Upper lobe of left lung (tissue), 6 donors: ENCODE measurements around the gene GFRA1. TPM values are rescaled to one million over a fixed set of nuclear protein-coding genes. Genes with fewer than 3 reads are reported as not detected.

ENCODE experiments used
- ATAC-seq, 2 donors: fragments of 200-7000 bp; cut with Tn5 transposase; one replicate each; pipeline ENCODE4 v1.9.1; 2022; ENCODE audit warnings: mild to moderate bottlenecking in 2 of 2, moderate library complexity in 2 of 2; ENCODE audit not compliant: low FRiP score in 2 of 2
- DNase-seq, 2 donors: peaks; one replicate each; pipeline ENCODE4 v3.0.0-alpha.2; 2019 to 2020
- H3K27ac ChIP-seq, 4 donors: fragments of 200-600 bp; sonication (generic); one replicate each; pipeline ENCODE4 v1.5.1; 2016 to 2019
- H3K27me3 ChIP-seq, 4 donors: fragments of 200-600 bp; sonication (generic); one replicate each; pipeline ENCODE4 v1.5.1; 2017 to 2019
- H3K36me3 ChIP-seq, 4 donors: fragments of 200-600 bp; sonication (generic); one replicate each; pipeline ENCODE4 v1.5.1; 2016 to 2019
- H3K4me1 ChIP-seq, 4 donors: fragments of 200-600 bp; sonication (generic); one replicate each; pipeline ENCODE4 v1.5.1; 2018 to 2019
- H3K4me3 ChIP-seq, 4 donors: fragments of 200-600 bp; sonication (generic); one replicate each; pipeline ENCODE4 v1.5.1; 2017 to 2019; ENCODE audit warnings: mild to moderate bottlenecking in 2 of 4, moderate library complexity in 1 of 4
- H3K9me3 ChIP-seq, 4 donors: fragments of 200-600 bp; sonication (generic); one replicate each; pipeline ENCODE4 v1.5.1; 2018 to 2019
- CTCF ChIP-seq, 6 experiments: fragments of 450-650 bp in 4 of 6; fragments of 200-600 bp in 2 of 6; sonication (generic) in 2 of 6; IDR thresholded peaks; one replicate each; pipeline ENCODE4 v1.5.1; 2016 to 2019; ENCODE audit warnings: antibody characterized with exemption in 6 of 6
- EP300 ChIP-seq, 4 donors: sonication (generic); formaldehyde crosslinking; IDR thresholded peaks; one replicate each; pipeline ENCODE4 v1.5.1; 2017; ENCODE audit warnings: antibody characterized with exemption in 4 of 4, control low read depth in 2 of 4
- POLR2A ChIP-seq, 4 donors: fragments of 450-650 bp; IDR thresholded peaks; one replicate each; pipeline ENCODE4 v1.5.1; 2016 to 2017; ENCODE audit warnings: antibody characterized with exemption in 4 of 4, mild to moderate bottlenecking in 2 of 4
- POLR2AphosphoS5 ChIP-seq, 2 donors: sonication (generic); formaldehyde crosslinking; IDR thresholded peaks; one replicate each; pipeline ENCODE4 v1.5.1; 2017; ENCODE audit warnings: antibody characterized with exemption in 2 of 2
- WGBS, 2 donors: methylation state at CpG; one replicate each; pipeline ENCODE4 v1.1.5; 2017 to 2018; 5-methylcytosine and 5-hydroxymethylcytosine counted together
- total RNA-seq, 6 donors: library from RNA; depleted of rRNA in 4 of 6; stranded (reverse); fragments of >200 nt in 4 of 6; gene quantifications; one replicate each; pipeline versions ENCODE4 v1.1.0 to v1.2.1, GENCODE V29; 2016 to 2021
- donor health status: DM: no; HTN: no; CAD: no; lungs with moderate emphysema.
- donor health status: DM: no; HTN: yes; CAD: no; lungs with severe emphysema.

GFRA1 gene
- total RNA-seq, 6 donors from 2014 or later, result under 0.01 to 9.2 (median 2.3) TPM

- DNase-seq (no peak), ATAC-seq (no peak)
- TF ChIP-seq POLR2A (IDR thresholded peaks at IDR 0.05) (no peak), EP300 (IDR thresholded peaks at IDR 0.05) (no peak), POLR2AphosphoS5 (IDR thresholded peaks at IDR 0.05) (no peak), CTCF (IDR thresholded peaks at IDR 0.05) (no peak)
- H3K9me3 ChIP-seq, result no peaks in the 10 kb centered on the region
- H3K27me3 ChIP-seq, result no peaks in the 10 kb centered on the region
- no peak overlapping the region for H3K4me3 ChIP-seq
- no peak overlapping the region for H3K27ac ChIP-seq
- H3K4me1 ChIP-seq, result no peaks in the 10 kb centered on the region
- no peaks in the 10 kb centered on the region for H3K36me3 ChIP-seq
Observed at GRCh38 chr10:116247691-116248090, 25.3 kb downstream of the GFRA1 start.

- H3K27ac ChIP-seq, result no peak overlapping the region
- no peaks in the 10 kb centered on the region for H3K27me3 ChIP-seq
- no peak for ATAC-seq
- TF ChIP-seq CTCF (IDR thresholded peaks at IDR 0.05), result no peak
- no peak for TF ChIP-seq EP300 (IDR thresholded peaks at IDR 0.05)
- TF ChIP-seq POLR2A (IDR thresholded peaks at IDR 0.05), result no peak
- TF ChIP-seq POLR2AphosphoS5 (IDR thresholded peaks at IDR 0.05), result no peak
- H3K4me1 ChIP-seq, result no peaks in the 10 kb centered on the region
- no peaks in the 10 kb centered on the region for H3K36me3 ChIP-seq
- DNase-seq, result no peak
- no peak overlapping the region for H3K4me3 ChIP-seq
- no peaks in the 10 kb centered on the region for H3K9me3 ChIP-seq
- 80 to 85% methylated on average over 9 of the region's 9 CpGs for WGBS, 2 donors
Observed at GRCh38 chr10:116246263-116246662, 26.7 kb downstream of the GFRA1 start.

DNA sequence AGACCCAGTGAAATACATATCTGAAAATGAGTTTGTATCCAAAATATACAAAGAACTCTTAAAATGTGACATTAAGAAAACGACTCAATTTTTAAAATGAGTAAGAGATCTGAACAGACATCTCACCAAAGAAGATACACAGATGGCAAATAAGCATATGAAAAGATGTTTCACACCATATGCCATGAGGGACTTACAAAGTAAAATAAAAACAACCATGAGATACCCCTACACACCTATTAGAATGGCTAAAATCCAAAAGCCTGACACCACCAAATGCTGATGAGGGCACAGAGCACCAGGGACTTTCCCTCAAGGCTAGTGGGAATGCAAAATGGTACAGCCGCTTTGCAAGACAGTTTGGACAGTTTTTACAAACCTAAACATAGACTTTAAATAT, 27.9 kb downstream of the GFRA1 start:
- no peaks in the 10 kb centered on the region for H3K4me1 ChIP-seq
- no peak overlapping the region for H3K4me3 ChIP-seq
- 78 to 86% methylated on average over 2 of the region's 2 CpGs for WGBS, 2 donors
- TF ChIP-seq EP300 (IDR thresholded peaks at IDR 0.05) (no peak), CTCF (IDR thresholded peaks at IDR 0.05) (no peak), POLR2AphosphoS5 (IDR thresholded peaks at IDR 0.05) (no peak), POLR2A (IDR thresholded peaks at IDR 0.05) (no peak)
- no peaks in the 10 kb centered on the region for H3K27me3 ChIP-seq
- no peaks in the 10 kb centered on the region for H3K36me3 ChIP-seq
- no peak for ATAC-seq
- no peaks in the 10 kb centered on the region for H3K9me3 ChIP-seq
- DNase-seq, result no peak
- H3K27ac ChIP-seq, result no peak overlapping the region

DNA sequence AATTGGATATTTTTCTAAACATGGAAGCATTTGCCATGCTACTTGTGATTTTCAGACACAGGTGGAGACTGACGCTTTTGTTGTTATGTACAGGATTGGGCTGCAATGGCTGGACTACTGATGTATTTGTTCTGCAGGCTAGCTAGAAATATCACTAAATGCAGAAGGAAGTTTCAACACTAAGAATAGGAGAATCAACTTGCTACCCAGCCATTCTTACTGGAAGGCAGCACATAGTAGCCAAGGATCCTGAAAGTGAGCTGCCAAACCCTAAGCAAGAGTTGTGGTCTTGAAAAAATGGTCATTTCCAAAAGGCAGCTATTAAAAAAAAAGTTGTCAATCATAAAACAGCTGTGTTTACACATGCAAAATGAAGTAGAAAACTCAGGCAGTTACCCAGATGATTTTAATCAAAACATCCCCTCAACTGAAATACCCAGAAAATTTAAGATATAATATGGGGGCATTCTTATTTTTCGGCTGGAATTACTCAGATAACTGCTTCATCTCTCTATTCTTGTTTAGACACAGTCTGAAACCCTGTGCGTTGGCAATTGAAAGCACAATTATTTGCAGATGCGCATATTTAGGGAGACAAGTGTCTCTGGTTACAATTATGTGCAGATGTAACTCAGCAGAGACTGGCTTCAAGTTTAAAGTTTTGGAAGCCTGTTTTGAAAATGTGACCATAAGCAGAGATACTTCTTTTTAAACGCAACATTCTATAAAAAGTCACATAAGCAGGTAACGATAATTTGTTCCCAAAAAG, 31.2 kb downstream of the GFRA1 start:
- no peak overlapping the region for H3K4me3 ChIP-seq
- H3K27ac ChIP-seq, result no peak overlapping the region
- no peaks in the 10 kb centered on the region for H3K36me3 ChIP-seq
- H3K4me1 ChIP-seq, result no peaks in the 10 kb centered on the region
- TF ChIP-seq CTCF (IDR thresholded peaks at IDR 0.05) (no peak), POLR2A (IDR thresholded peaks at IDR 0.05) (no peak), EP300 (IDR thresholded peaks at IDR 0.05) (no peak), POLR2AphosphoS5 (IDR thresholded peaks at IDR 0.05) (no peak)
- H3K9me3 ChIP-seq, result no peaks in the 10 kb centered on the region
- 74 to 81% methylated on average over 6 of the region's 6 CpGs for WGBS, 2 donors
- DNase-seq, result no peak
- no peak for ATAC-seq
- H3K27me3 ChIP-seq, result no peaks in the 10 kb centered on the region

DNA sequence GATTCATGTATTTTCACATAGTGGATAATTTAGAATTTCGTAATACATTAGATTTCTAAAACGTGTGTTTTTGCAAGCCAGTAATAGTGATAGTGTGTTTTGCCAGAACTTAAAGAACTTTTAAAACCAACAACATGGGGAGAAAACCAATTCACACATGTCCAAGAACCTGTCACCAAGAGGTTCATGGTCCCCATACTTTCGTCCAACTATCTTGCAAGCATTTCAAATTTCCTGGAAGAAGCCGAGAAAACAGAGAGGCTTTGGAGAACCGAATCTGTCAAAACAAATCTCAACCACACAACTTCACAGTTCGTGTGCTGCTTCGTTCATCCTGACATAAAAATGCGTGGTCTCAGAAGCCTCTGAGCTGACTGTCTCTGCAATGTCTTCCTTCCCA, 31.9 kb downstream of the GFRA1 start:
- TF ChIP-seq EP300 (IDR thresholded peaks at IDR 0.05), result no peak
- TF ChIP-seq CTCF (IDR thresholded peaks at IDR 0.05), result no peak
- TF ChIP-seq POLR2AphosphoS5 (IDR thresholded peaks at IDR 0.05), result no peak
- TF ChIP-seq POLR2A (IDR thresholded peaks at IDR 0.05), result no peak
- Histone ChIP-seq H3K27ac (no peak overlapping the region), H3K4me3 (no peak overlapping the region), H3K27me3 (no peaks in the 10 kb centered on the region), H3K9me3 (no peaks in the 10 kb centered on the region), H3K4me1 (no peaks in the 10 kb centered on the region), H3K36me3 (no peaks in the 10 kb centered on the region)
- ATAC-seq (no peak), DNase-seq (no peak)
- WGBS, 2 donors, result 57 to 63% methylated on average over 8 of the region's 8 CpGs
